HEK293 (cell line): Measurements from ENCODE around the gene ARHGAP42.

ENCODE experiments used
- GLI4 ChIP-seq: fragments of 450-650 bp; formaldehyde crosslinking; IDR thresholded peaks from 2 replicates; pipeline ENCODE4 v1.5.1; 2016; ENCODE audit warnings: missing biosample characterization, missing genetic modification characterization
- HOXD13 ChIP-seq: sonication (generic); formaldehyde crosslinking; IDR thresholded peaks from 2 replicates; pipeline ENCODE4 v1.8.0; 2022; ENCODE audit warnings: missing genetic modification reagents, borderline replicate concordance
- ZNF214 ChIP-seq: fragments of 450-650 bp; formaldehyde crosslinking; IDR thresholded peaks from 2 replicates; pipeline ENCODE4 v1.5.1; 2017; ENCODE audit warnings: missing biosample characterization, mild to moderate bottlenecking, missing genetic modification characterization, borderline replicate concordance
- ZNF221 ChIP-seq: fragments of 450-650 bp; formaldehyde crosslinking; IDR thresholded peaks from 2 replicates; pipeline ENCODE4 v1.5.1; 2017; ENCODE audit warnings: missing biosample characterization, missing genetic modification characterization, borderline replicate concordance
- ZNF324 ChIP-seq: fragments of 450-650 bp; formaldehyde crosslinking; IDR thresholded peaks from 2 replicates; pipeline ENCODE4 v1.5.1; 2016; ENCODE audit warnings: missing biosample characterization, missing genetic modification characterization
- ZNF510 ChIP-seq: fragments of 450-650 bp; formaldehyde crosslinking; IDR thresholded peaks from 2 replicates; pipeline ENCODE4 v1.5.1; 2018; ENCODE audit warnings: mild to moderate bottlenecking, missing genetic modification characterization, missing biosample characterization; ENCODE audit not compliant: insufficient replicate concordance
- ZNF571 ChIP-seq: fragments of 450-650 bp; formaldehyde crosslinking; IDR thresholded peaks from 2 replicates; pipeline ENCODE4 v1.5.0; 2017; ENCODE audit warnings: missing biosample characterization, missing genetic modification characterization
- ZSCAN16 ChIP-seq: fragments of 450-650 bp; formaldehyde crosslinking; IDR thresholded peaks from 2 replicates; pipeline ENCODE4 v1.5.1; 2016; ENCODE audit warnings: missing biosample characterization, missing genetic modification characterization
- TF ChIP-seq, protein P1 (sequence below): IDR thresholded peaks from 2 replicates; pipeline ENCODE4 v1.6.1; 2011; ENCODE audit warnings: mild to moderate bottlenecking, low read depth, low read length, borderline replicate concordance
- TF ChIP-seq, protein P2 (sequence below): fragments of 450-650 bp; formaldehyde crosslinking; IDR thresholded peaks from 2 replicates; pipeline ENCODE4 v1.5.1; 2016; ENCODE audit warnings: missing biosample characterization, missing genetic modification characterization, low read depth
- TF ChIP-seq, protein P3 (sequence below): fragments of 450-650 bp; formaldehyde crosslinking; IDR thresholded peaks from 2 replicates; pipeline ENCODE4 v1.5.1; 2016; ENCODE audit warnings: missing biosample characterization, missing genetic modification characterization
- TF ChIP-seq, protein P4 (sequence below): fragments of 450-650 bp; formaldehyde crosslinking; IDR thresholded peaks from 2 replicates; pipeline ENCODE4 v1.5.1; 2016; ENCODE audit warnings: missing biosample characterization, missing genetic modification characterization
- TF ChIP-seq, protein P5 (sequence below): fragments of 450-650 bp; formaldehyde crosslinking; IDR thresholded peaks from 2 replicates; pipeline ENCODE4 v1.5.1; 2016; ENCODE audit warnings: missing biosample characterization, missing genetic modification characterization

DNA sequence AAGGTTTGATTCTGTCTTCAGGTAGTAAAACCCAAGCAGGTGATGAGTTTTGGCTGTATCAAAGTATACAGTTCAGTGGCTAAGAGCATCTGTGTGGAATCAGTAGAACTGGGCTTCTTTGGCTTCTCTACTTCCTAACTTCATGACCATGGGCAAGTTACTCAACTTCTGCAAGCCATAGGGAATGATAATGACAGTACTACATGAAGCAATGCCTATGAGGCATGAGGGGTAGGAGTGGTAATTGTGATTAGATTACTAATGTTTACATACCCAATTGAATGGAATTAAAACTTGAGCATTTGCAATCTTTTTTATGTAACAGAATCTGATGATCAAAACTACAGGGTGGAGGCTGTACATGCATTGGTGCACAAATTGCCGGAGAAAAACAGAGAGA is 278.3 kb downstream of the ARHGAP42 start:
- TF ChIP-seq, protein P1, sequence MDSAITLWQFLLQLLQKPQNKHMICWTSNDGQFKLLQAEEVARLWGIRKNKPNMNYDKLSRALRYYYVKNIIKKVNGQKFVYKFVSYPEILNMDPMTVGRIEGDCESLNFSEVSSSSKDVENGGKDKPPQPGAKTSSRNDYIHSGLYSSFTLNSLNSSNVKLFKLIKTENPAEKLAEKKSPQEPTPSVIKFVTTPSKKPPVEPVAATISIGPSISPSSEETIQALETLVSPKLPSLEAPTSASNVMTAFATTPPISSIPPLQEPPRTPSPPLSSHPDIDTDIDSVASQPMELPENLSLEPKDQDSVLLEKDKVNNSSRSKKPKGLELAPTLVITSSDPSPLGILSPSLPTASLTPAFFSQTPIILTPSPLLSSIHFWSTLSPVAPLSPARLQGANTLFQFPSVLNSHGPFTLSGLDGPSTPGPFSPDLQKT, result no peak
- TF ChIP-seq ZNF214 (tag by site-specific recombination) (no peak), ZSCAN16 (tag by site-specific recombination) (no peak), ZNF221 (tag by site-specific recombination) (no peak), HOXD13 (no peak), ZNF324 (no peak), ZNF510 (tag by site-specific recombination) (no peak), GLI4 (tag by site-specific recombination) (no peak), ZNF571 (no peak)
- TF ChIP-seq, protein P2, sequence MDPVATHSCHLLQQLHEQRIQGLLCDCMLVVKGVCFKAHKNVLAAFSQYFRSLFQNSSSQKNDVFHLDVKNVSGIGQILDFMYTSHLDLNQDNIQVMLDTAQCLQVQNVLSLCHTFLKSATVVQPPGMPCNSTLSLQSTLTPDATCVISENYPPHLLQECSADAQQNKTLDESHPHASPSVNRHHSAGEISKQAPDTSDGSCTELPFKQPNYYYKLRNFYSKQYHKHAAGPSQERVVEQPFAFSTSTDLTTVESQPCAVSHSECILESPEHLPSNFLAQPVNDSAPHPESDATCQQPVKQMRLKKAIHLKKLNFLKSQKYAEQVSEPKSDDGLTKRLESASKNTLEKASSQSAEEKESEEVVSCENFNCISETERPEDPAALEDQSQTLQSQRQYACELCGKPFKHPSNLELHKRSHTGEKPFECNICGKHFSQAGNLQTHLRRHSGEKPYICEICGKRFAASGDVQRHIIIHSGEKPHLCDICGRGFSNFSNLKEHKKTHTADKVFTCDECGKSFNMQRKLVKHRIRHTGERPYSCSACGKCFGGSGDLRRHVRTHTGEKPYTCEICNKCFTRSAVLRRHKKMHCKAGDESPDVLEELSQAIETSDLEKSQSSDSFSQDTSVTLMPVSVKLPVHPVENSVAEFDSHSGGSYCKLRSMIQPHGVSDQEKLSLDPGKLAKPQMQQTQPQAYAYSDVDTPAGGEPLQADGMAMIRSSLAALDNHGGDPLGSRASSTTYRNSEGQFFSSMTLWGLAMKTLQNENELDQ, result no peak
- TF ChIP-seq, protein P3, sequence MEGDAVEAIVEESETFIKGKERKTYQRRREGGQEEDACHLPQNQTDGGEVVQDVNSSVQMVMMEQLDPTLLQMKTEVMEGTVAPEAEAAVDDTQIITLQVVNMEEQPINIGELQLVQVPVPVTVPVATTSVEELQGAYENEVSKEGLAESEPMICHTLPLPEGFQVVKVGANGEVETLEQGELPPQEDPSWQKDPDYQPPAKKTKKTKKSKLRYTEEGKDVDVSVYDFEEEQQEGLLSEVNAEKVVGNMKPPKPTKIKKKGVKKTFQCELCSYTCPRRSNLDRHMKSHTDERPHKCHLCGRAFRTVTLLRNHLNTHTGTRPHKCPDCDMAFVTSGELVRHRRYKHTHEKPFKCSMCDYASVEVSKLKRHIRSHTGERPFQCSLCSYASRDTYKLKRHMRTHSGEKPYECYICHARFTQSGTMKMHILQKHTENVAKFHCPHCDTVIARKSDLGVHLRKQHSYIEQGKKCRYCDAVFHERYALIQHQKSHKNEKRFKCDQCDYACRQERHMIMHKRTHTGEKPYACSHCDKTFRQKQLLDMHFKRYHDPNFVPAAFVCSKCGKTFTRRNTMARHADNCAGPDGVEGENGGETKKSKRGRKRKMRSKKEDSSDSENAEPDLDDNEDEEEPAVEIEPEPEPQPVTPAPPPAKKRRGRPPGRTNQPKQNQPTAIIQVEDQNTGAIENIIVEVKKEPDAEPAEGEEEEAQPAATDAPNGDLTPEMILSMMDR (tag by site-specific recombination), result no peak
- TF ChIP-seq, protein P4, sequence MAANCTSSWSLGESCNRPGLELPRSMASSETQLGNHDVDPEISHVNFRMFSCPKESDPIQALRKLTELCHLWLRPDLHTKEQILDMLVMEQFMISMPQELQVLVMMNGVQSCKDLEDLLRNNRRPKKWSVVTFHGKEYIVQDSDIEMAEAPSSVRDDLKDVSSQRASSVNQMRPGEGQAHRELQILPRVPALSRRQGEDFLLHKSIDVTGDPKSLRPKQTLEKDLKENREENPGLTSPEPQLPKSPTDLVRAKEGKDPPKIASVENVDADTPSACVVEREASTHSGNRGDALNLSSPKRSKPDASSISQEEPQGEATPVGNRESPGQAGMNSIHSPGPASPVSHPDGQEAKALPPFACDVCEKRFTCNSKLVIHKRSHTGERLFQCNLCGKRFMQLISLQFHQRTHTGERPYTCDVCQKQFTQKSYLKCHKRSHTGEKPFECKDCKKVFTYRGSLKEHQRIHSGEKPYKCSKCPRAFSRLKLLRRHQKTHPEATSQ, result no peak
- TF ChIP-seq, protein P5, sequence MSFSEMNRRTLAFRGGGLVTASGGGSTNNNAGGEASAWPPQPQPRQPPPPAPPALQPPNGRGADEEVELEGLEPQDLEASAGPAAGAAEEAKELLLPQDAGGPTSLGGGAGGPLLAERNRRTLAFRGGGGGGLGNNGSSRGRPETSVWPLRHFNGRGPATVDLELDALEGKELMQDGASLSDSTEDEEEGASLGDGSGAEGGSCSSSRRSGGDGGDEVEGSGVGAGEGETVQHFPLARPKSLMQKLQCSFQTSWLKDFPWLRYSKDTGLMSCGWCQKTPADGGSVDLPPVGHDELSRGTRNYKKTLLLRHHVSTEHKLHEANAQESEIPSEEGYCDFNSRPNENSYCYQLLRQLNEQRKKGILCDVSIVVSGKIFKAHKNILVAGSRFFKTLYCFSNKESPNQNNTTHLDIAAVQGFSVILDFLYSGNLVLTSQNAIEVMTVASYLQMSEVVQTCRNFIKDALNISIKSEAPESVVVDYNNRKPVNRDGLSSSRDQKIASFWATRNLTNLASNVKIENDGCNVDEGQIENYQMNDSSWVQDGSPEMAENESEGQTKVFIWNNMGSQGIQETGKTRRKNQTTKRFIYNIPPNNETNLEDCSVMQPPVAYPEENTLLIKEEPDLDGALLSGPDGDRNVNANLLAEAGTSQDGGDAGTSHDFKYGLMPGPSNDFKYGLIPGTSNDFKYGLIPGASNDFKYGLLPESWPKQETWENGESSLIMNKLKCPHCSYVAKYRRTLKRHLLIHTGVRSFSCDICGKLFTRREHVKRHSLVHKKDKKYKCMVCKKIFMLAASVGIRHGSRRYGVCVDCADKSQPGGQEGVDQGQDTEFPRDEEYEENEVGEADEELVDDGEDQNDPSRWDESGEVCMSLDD (tag by site-specific recombination), result no peak
